Naive B cell (primary cell): ENCODE data around the gene BCL11B. TPM values are rescaled to one million over a fixed set of nuclear protein-coding genes. Genes with fewer than 3 reads are reported as not detected.

ENCODE experiments used
- ATAC-seq, 2 donors: fragments of 150-1000 bp; cut with Tn5 transposase; 2 replicates each; pipeline ENCODE4 v1.10.0; 2021; ENCODE audit warnings: low read depth in 2 of 2, mild to moderate bottlenecking in 2 of 2, moderate library complexity in 2 of 2
- DNase-seq: peaks from one replicate; pipeline ENCODE4 v3.0.0; 2022
- H3K27ac Mint-ChIP-seq, 6 donors: one replicate each; pipeline ENCODE4 v1.8.0; 2020 to 2022; ENCODE audit warnings: mild to moderate bottlenecking in 6 of 6, mixed read lengths in 6 of 6, moderate library complexity in 5 of 6, inconsistent platforms in 2 of 6
- H3K27me3 Mint-ChIP-seq, 3 donors: one replicate each; pipeline ENCODE4 v1.8.0; 2021 to 2022; ENCODE audit warnings: mixed read lengths in 3 of 3, mild to moderate bottlenecking in 1 of 3
- H3K36me3 Mint-ChIP-seq, 2 donors: one replicate each; pipeline ENCODE4 v1.8.0; 2020 to 2022; ENCODE audit warnings: mixed read lengths in 2 of 2, inconsistent platforms in 1 of 2, mild to moderate bottlenecking in 1 of 2
- H3K4me1 Mint-ChIP-seq, 3 donors: one replicate each; pipeline ENCODE4 v1.8.0; 2020 to 2022; ENCODE audit warnings: mixed read lengths in 3 of 3, inconsistent platforms in 1 of 3, mild to moderate bottlenecking in 1 of 3, moderate library complexity in 1 of 3
- H3K4me3 Mint-ChIP-seq, 8 donors: one replicate each; pipeline ENCODE4 v1.8.0; 2020 to 2022; ENCODE audit warnings: mild to moderate bottlenecking in 8 of 8, mixed read lengths in 8 of 8, moderate library complexity in 8 of 8, inconsistent platforms in 2 of 8
- H3K9me3 Mint-ChIP-seq, 7 donors: one replicate each; pipeline ENCODE4 v1.8.0; 2020 to 2022; ENCODE audit warnings: mixed read lengths in 7 of 7, mild to moderate bottlenecking in 5 of 7, inconsistent platforms in 2 of 7, moderate library complexity in 1 of 7
- polyA plus RNA-seq, 6 donors: library from polyadenylated mRNA; unstranded; fragments of 300-500 nt; fragmentation: Illumina TruSeq; gene quantifications; one replicate each; pipeline ENCODE4 v1.2.3, GENCODE V29; 2021; ENCODE audit warnings: low read depth in 6 of 6

The BCL11B gene
- polyA plus RNA-seq, 6 donors from 2014 or later, result 0.03 to 0.05 TPM; not detected in 4

DNA sequence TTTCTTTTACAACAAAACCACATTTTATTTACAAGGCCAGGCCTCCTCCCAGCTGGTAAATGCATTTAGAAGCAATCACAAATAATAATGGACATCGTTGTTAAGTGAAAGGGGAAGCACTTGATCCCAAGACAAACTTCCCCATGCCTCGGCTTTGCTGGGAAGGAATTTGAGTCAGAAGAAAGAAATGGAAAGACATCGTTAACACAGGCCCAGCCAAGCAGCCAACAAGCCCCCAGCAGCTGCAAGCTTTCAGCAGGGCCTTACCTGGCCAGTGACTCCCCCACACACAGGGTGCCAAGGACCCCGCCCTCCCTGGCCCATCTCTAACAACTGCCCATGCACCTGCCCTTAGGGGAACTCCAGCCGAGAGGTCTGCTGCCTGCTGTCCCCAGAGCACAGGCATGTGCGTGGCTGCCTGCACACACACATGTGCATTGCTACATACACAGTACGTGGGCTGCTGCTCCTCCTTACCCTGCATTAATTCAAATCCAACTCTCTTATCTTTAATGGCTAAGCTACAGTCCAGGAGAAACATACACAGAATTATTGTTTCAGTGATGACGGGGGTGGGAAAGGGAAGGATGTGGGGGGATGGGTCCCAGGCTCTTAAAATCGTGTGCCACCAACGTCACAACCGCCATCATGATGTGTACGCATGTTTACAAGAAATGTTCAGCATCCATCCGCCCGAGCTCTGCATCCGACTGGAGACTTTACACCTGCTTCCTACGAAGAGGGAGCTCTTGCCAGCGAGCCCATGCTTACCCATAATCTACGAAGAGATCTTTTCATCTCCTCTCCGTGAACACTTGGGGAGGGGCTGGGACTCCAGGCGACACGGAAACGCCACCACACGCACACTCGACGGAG lies 9.8 kb downstream of the BCL11B start:
- Mint-ChIP-seq H3K27me3 (peaks cover 77 to 95% (median 90%) of the 10 kb centered on the region in 3 donors), H3K36me3 (no peaks in the 10 kb centered on the region)

DNA sequence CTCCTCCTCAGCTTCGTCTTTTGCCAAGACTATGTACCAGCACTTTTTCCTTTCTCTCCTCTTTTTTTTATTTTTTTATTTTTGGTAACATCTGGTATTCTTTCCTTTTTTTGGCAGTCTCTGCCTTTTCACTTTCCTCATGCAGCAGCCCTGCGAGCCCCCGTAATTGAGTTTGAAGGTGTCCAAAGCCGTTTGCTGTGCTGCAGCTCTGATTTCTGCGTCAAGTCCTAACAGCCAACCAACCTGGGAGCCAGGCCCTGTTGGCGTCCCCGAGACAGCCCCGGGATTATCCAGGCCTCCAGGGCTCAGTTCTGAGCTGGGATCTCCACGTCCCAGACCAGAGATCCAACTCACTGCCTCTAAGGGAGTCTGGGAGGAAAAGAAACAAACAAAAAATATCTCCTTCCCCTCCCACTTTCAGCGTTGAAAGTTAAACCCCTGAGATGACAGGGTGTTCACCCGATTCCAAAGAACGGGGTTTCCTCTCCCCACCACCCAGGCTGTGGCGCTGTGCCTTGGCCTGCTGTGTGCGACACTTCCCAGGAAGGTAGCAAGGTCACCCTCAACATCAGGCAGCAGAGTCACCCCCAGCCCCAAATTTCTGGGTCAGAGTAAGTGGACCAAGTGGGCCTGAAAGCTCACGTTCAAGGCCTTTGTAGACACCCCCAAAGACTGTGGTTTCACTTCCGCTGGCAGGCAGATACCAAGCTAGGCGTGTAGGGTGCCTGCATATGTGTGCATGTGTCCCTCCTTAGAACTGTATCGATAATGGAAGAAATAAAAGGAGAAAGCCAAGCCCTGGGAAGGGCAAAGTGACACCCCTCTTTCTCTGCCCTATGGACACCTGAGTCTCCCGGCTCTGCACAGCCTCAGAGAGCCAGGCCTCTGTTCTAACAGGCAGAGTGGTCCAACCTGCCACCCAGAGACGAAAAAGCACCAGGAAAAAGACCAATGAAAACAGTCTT lies 11.1 kb downstream of the BCL11B start:
- DNase-seq (no peak), ATAC-seq (no peak)
- H3K4me3 Mint-ChIP-seq, result no peak overlapping the region
- no peaks in the 10 kb centered on the region for H3K9me3 Mint-ChIP-seq
- no peaks in the 10 kb centered on the region for H3K36me3 Mint-ChIP-seq
- peaks cover 0 to 10% (median 0%) of the 10 kb centered on the region in 3 donors for H3K4me1 Mint-ChIP-seq
- peaks cover 71 to 93% (median 83%) of the 10 kb centered on the region in 3 donors for H3K27me3 Mint-ChIP-seq
- peak overlapping the region in 2 of 6 donors; percentile 28 to 74 for H3K27ac Mint-ChIP-seq

More for the DNA sequence above, 9.8 kb downstream of the BCL11B start:
- ATAC-seq (no peak), DNase-seq (no peak)
- Mint-ChIP-seq H3K4me1 (peaks cover 6 to 18% (median 10%) of the 10 kb centered on the region in 3 donors), H3K9me3 (peaks cover 0 to 2% (median 0%) of the 10 kb centered on the region in 7 donors), H3K27ac (no peak overlapping the region), H3K4me3 (no peak overlapping the region)

DNA sequence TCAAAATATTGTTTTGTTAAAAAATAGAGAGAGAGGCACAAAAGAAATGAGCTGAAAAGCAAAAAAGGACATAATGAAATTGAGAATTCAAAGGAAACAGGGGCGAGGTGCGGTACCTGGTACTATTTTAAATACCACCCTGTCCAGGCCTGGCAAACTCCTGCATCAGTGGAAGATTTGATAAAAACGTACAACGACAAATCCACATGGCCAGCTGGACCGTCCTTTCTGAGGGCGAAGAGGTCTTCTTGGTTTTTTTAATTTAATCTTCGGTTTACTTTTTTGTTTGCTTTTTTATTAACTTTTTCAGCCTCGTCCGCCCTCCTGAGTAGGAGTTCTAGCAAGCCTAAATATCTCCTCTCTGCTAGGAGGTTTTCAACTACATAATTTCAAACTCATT lies 11.9 kb downstream of the BCL11B start:
- Mint-ChIP-seq H3K27ac (no peak overlapping the region), H3K36me3 (no peaks in the 10 kb centered on the region), H3K27me3 (peaks cover 63 to 89% (median 78%) of the 10 kb centered on the region in 3 donors), H3K4me1 (peaks cover 0 to 10% (median 0%) of the 10 kb centered on the region in 3 donors), H3K9me3 (no peaks in the 10 kb centered on the region), H3K4me3 (no peak overlapping the region)
- DNase-seq (no peak), ATAC-seq (no peak)

DNA sequence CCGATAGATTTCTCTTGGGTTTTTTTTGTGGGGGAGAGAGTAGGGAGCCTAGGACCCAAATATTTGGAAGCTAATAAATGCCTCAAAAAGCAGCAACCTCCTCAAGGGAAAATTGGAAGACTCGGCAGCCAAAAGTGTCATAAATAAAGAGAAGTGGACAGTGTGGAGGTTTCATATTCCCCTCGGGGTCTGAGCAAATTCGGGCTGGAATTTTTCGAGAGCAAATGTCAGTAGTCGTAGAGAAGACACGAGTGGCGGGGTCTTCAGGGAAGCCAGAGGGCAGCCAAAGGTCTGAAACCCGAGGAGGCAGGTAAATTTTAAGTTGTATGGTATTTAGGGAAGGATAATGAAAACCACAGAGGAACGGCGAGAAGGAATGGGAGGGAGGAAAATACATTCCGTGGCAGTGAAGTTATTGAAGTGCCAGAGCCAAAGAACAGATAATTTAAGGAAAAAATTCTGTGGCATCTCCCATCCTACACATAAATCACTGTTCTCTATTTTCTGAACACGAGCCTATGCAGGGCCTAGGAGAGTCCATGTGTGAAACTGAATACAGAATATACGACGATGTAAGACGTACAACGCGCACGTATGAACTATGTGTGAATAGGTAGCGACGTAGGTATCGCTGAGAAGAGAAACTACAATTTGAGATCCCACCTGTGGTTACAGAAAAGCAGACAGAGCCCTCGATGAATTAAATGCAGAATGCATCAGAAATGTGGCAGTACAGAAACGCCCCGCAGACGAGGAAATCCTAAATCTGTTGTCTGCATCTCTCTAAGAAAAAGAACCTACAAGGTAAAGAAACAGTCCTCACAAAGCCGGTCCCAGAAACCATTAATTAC lies 12.9 kb downstream of the BCL11B start:
- no peak for DNase-seq
- H3K4me1 Mint-ChIP-seq, result peaks cover 0 to 10% (median 0%) of the 10 kb centered on the region in 3 donors
- peaks cover 0 to under 1% (median 0%) of the 10 kb centered on the region in 7 donors for H3K9me3 Mint-ChIP-seq
- H3K27me3 Mint-ChIP-seq, result peaks cover 57 to 86% (median 75%) of the 10 kb centered on the region in 3 donors
- H3K4me3 Mint-ChIP-seq, result no peak overlapping the region
- H3K36me3 Mint-ChIP-seq, result no peaks in the 10 kb centered on the region
- ATAC-seq, result no peak
- no peak overlapping the region for H3K27ac Mint-ChIP-seq

DNA sequence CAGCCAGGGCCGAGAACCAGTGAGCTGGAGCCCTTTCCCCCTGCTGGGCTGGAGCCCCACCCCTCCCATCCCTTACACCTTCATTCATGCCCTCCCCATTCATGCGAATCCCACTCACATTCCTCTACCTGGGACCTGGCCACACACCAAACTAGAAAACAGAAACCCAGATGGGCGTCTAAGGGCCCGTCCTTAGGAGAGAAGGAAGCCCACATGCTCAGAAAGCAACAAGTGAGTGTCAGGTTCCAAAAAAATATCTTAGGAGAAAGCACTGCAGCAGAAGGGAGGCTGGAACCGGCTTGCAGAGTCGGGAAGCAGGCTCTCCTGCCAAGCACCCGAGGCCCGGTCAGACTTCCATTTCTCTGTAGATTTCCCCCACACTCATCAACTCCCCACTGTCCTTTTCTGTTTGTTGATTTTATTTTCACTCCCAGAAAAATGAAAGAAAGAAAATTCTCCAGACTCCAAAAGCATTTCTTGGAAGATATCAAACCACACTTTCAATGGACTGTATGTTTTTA lies 13.6 kb downstream of the BCL11B start:
- no peak for DNase-seq
- no peaks in the 10 kb centered on the region for H3K36me3 Mint-ChIP-seq
- no peak overlapping the region for H3K4me3 Mint-ChIP-seq
- ATAC-seq, result no peak
- H3K4me1 Mint-ChIP-seq, result peaks cover 0 to 10% (median 0%) of the 10 kb centered on the region in 3 donors
- peaks cover 0 to 3% (median 0%) of the 10 kb centered on the region in 7 donors for H3K9me3 Mint-ChIP-seq
- no peak overlapping the region for H3K27ac Mint-ChIP-seq
- peaks cover 50 to 87% (median 74%) of the 10 kb centered on the region in 3 donors for H3K27me3 Mint-ChIP-seq

DNA sequence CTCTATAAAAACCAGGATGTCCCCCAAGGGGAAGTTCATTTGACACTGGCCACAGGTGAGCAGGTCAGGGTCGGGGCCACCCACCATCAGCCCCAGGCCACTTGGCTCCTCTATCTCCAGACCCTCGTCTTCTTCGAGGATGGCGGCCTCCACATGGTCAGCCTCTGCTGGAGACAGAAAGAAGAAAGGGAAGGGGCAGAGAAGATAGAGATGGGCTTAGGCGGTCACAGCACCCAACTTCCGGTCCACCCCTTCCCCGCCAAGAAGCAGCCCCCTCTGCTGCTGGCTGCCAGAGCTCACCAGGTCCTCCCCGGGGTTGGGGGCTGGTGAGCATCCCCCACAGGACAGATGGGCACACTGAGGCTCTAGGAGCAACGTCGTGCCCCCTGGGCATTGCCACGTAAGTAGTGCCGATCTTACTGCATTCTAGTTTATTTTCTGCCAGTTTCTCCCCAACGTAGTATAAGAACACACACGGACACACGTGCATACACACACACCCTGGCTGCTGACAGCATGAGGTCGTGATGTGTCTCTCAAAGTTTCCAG lies 14.2 kb downstream of the BCL11B start:
- H3K36me3 Mint-ChIP-seq, result no peaks in the 10 kb centered on the region
- no peak for DNase-seq
- no peak overlapping the region for H3K27ac Mint-ChIP-seq
- ATAC-seq, result no peak
- H3K9me3 Mint-ChIP-seq, result peaks cover 0 to 3% (median 0%) of the 10 kb centered on the region in 7 donors
- no peak overlapping the region for H3K4me3 Mint-ChIP-seq
- peaks cover 47 to 87% (median 71%) of the 10 kb centered on the region in 3 donors for H3K27me3 Mint-ChIP-seq
- H3K4me1 Mint-ChIP-seq, result peaks cover 0 to 8% (median 0%) of the 10 kb centered on the region in 3 donors

DNA sequence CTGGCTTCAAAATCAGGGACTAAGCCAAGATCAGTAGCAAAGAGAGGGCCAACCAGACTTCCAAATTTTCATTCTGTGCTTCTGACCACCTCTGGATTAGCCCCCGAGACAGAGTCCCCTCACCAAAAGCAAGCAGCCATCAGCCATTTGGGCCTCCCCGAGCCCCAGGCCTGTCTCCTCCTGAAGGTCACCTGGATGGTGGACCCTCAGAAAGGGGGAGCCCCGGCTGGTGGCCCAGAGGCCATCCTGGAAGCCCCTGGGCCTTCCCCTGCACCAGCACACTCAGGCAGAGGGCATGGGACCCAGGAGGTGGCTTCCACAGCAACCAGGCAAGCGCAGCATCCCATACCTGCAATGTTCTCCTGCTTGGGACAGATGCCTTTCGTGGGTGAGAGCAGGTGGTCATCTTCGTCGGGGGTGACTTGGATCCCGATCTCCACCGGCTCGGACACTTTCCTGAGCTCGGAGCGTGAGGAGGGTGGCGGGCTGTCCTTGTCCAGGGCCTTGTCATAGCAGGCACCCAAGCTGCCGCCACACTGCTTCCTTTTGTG lies 14.8 kb downstream of the BCL11B start:
- Mint-ChIP-seq H3K36me3 (no peaks in the 10 kb centered on the region), H3K4me1 (peaks cover 0 to 3% (median 0%) of the 10 kb centered on the region in 3 donors), H3K27ac (no peak overlapping the region), H3K9me3 (peaks cover 0 to 3% (median 0%) of the 10 kb centered on the region in 7 donors), H3K27me3 (peaks cover 41 to 83% (median 70%) of the 10 kb centered on the region in 3 donors), H3K4me3 (no peak overlapping the region)
- no peak for DNase-seq
- no peak for ATAC-seq

DNA sequence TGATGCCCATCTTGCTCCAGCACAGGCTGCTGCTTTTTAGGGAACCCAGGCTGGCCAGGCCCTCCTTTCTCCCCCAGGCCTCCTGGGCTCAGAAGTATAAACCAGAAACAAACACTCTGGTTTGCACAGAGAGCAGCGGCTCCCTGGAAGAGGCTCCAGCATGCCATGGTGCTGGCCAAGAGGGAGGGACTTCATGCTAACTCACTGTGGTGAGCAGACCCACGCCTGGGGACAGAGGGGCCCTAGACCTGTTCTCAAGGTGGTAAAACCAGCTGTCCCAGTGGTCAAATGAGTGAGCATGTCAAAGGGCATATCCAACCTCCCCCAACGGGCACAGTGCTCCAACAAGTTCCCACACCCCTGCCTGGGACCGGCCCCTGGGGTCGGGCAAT lies 15.5 kb downstream of the BCL11B start:
- Mint-ChIP-seq H3K36me3 (no peaks in the 10 kb centered on the region), H3K27me3 (peaks cover 41 to 81% (median 67%) of the 10 kb centered on the region in 3 donors), H3K27ac (no peak overlapping the region), H3K4me3 (no peak overlapping the region), H3K9me3 (peaks cover 0 to 3% (median 0%) of the 10 kb centered on the region in 7 donors), H3K4me1 (no peaks in the 10 kb centered on the region)
- DNase-seq, result no peak
- no peak for ATAC-seq

DNA sequence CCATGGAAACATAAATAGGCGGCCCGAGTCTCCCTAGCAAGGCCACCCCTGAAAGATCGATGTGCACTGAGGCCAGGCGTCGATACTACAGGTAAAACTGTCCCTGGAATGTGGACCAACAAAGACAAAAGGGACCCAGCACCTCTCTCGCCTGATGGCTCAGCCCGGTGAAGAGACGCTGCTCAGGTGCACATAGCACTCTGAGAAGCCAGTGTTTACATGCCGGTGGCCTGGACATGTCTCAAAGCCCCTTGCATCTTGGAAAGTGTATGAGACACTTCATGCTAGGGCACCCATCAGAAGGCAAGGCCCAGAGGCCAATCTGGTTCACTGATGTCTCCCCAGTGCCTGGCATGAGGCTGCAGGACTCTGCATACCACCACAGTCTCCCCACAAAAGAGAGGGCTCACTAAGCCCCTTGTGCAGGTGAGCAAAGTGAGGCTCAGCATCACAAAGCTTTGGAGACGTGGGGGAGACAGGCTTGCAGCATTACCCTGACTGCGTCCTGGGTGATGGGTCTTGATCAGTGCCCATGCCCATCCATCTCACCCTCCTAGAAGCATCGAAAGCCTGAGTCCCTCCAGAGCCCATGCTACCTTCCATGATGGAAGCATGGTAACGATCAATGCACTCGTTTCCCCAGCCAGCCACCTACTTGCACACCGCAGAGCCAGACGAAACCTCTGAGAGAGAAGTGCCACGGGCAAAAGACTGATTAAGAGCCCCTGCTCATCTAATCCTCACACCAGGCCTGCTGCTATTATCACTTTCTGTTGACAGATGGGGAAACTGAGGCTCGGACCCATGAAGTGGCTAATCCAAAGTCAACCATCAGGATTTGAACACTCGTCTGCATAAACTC lies 16.1 kb downstream of the BCL11B start:
- DNase-seq, result no peak
- no peak overlapping the region for H3K4me3 Mint-ChIP-seq
- H3K27ac Mint-ChIP-seq, result peak overlapping the region in 1 of 6 donors; percentile 53
- no peaks in the 10 kb centered on the region for H3K4me1 Mint-ChIP-seq
- peaks cover 0 to 3% (median 0%) of the 10 kb centered on the region in 7 donors for H3K9me3 Mint-ChIP-seq
- ATAC-seq, result no peak
- H3K36me3 Mint-ChIP-seq, result no peaks in the 10 kb centered on the region
- peaks cover 35 to 78% (median 67%) of the 10 kb centered on the region in 3 donors for H3K27me3 Mint-ChIP-seq

DNA sequence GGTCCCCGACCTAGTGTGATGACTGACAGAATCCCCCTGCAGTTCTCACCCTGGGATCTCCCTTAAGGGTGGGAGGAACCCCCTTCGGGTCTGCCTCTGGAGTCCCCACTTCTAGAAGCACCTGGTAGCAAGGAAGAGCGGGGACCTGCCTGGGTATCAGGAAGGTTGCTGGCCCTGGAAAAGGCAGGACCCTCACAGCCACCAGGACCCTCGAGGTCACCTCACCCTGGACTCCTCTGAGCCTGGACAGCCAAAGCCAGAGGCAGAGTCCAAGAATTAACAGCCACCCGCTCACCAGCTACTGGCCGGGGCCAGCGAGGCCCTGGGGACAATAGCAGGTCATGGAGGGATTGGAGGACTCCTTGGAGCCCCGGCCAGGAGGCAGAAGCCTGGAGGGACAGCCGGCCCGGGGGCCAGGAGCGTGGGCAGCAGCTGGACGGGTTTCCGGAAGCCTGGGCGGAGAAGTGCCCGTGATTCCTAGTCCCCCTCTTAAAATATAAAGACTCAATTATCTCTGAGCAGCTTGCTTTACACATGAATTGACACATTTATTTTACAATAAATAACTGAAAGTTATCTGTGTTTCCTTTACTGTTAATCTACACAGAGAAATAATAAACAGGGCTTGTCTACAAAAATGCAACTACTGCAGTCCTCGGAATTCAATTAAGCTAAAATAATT lies 17.5 kb downstream of the BCL11B start:
- Mint-ChIP-seq H3K27me3 (peaks cover 35 to 75% (median 60%) of the 10 kb centered on the region in 3 donors), H3K27ac (no peak overlapping the region), H3K4me1 (no peaks in the 10 kb centered on the region), H3K9me3 (peaks cover 0 to 3% (median 0%) of the 10 kb centered on the region in 7 donors), H3K36me3 (no peaks in the 10 kb centered on the region), H3K4me3 (no peak overlapping the region)
- no peak for DNase-seq
- ATAC-seq, result no peak

DNA sequence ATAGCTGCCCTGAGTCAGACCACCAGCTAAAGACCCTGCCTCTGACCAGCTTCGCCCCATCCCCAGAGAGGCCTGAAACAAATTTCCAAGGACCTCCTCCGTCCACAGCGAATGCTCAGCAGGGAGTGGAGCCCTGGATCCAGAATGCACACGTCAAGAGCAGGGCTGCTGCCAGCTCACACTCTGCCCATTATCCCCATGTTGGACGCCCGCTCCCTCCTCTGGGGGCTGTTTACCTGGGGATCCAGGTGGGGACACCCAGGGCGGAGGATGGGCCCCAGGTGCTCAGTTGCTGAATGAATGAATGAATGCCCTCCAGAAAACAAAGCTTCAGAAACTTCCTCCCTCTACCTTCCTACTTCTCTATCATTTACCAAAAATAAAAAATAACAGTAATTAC lies 18.1 kb downstream of the BCL11B start:
- Mint-ChIP-seq H3K4me1 (no peaks in the 10 kb centered on the region), H3K9me3 (peaks cover 0 to 3% (median 0%) of the 10 kb centered on the region in 7 donors), H3K36me3 (no peaks in the 10 kb centered on the region), H3K27me3 (peaks cover 31 to 73% (median 55%) of the 10 kb centered on the region in 3 donors), H3K4me3 (no peak overlapping the region), H3K27ac (no peak overlapping the region)
- ATAC-seq, result no peak
- no peak for DNase-seq
